Activated B cell treated with CpG ODN at 0.5 μM for 24 hours (primary cell): ENCODE results near the gene IFT74. TPM values are rescaled to one million over a fixed set of nuclear protein-coding genes. Genes with fewer than 3 reads are reported as not detected.

Source experiments
- ATAC-seq: fragments of 200-7000 bp; cut with Tn5 transposase; one replicate; pipeline ENCODE4 v1.10.0; 2021; ENCODE audit warnings: low read depth, mild to moderate bottlenecking, moderate library complexity
- CTCF ChIA-PET: fragments of 350-600 bp; sonication (Branson Sonifier 250); formaldehyde crosslinking; loops from one replicate; lab custom pipeline; 2021; ENCODE audit warnings: antibody characterized with exemption; lab: Charles Lee
- POLR2A ChIA-PET: fragments of 350-600 bp; sonication (Branson Sonifier 250); formaldehyde crosslinking; loops from one replicate; lab custom pipeline; 2021; ENCODE audit warnings: antibody characterized with exemption; lab: Charles Lee
- DNase-seq: peaks from one replicate; pipeline ENCODE4 v3.0.0; 2022
- H3K27ac Mint-ChIP-seq: one replicate; pipeline ENCODE4 v1.8.0; 2020; ENCODE audit warnings: mixed read lengths
- H3K27me3 Mint-ChIP-seq: one replicate; pipeline ENCODE4 v1.8.0; 2021; ENCODE audit warnings: mixed read lengths
- H3K36me3 Mint-ChIP-seq: one replicate; pipeline ENCODE4 v1.8.0; 2021; ENCODE audit warnings: low read depth, mixed read lengths
- H3K4me1 Mint-ChIP-seq: one replicate; pipeline ENCODE4 v1.8.0; 2021; ENCODE audit warnings: mixed read lengths
- H3K4me3 Mint-ChIP-seq: one replicate; pipeline ENCODE4 v1.8.0; 2020; ENCODE audit warnings: mild to moderate bottlenecking, mixed read lengths
- H3K9me3 Mint-ChIP-seq: one replicate; pipeline ENCODE4 v1.8.0; 2020; ENCODE audit warnings: mixed read lengths
- intact Hi-C: fragments of 100-400 bp; cut with micrococcal nuclease; formaldehyde crosslinking; loops from one replicate; pipeline ENCODE4 v1.15.1; 2024
- total RNA-seq: library from RNA; stranded (reverse); gene quantifications from 2 replicates; pipeline ENCODE4 v1.2.3, GENCODE V29; 2022
- TF ChIP-seq, protein P1 (sequence below): fragments of 200-600 bp; IDR thresholded peaks from one replicate; pipeline ENCODE4 v1.8.0; 2022; ENCODE audit warnings: antibody characterized with exemption, mild to moderate bottlenecking

IFT74 gene
- total RNA-seq, 1 donor from 2014 or later, result 14.3 TPM

DNA sequence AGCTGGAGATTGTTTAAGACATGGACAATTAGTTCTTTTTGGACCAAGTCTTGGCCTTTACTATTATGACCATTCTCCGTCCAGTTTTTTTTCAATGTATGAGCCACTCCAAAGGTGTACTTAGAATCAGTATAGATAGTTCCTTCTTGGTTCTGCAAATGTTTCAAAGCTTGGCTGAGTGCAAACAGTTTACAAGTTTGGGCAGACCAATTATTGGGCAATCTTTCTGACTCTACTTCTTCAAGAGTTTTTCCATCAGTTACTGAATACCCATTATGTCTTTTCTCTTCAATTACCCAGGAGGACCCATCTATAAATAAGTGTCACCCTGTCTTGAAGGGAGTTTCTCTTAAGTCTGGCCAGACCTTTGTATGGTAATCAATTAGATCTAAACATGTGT lies 15.5 kb downstream of the IFT74 start:
- no peaks in the 10 kb centered on the region for H3K4me1 Mint-ChIP-seq
- H3K27ac Mint-ChIP-seq, result no peak overlapping the region
- ATAC-seq (no peak), DNase-seq (no peak)
- intact Hi-C loops, result no loop called here
- ChIA-PET POLR2A (no interaction called here), CTCF (no interaction called here)
- peaks cover 5% of the 10 kb centered on the region for H3K9me3 Mint-ChIP-seq
- peaks cover 11% of the 10 kb centered on the region for H3K36me3 Mint-ChIP-seq
- no peaks in the 10 kb centered on the region for H3K27me3 Mint-ChIP-seq
- TF ChIP-seq, protein P1, sequence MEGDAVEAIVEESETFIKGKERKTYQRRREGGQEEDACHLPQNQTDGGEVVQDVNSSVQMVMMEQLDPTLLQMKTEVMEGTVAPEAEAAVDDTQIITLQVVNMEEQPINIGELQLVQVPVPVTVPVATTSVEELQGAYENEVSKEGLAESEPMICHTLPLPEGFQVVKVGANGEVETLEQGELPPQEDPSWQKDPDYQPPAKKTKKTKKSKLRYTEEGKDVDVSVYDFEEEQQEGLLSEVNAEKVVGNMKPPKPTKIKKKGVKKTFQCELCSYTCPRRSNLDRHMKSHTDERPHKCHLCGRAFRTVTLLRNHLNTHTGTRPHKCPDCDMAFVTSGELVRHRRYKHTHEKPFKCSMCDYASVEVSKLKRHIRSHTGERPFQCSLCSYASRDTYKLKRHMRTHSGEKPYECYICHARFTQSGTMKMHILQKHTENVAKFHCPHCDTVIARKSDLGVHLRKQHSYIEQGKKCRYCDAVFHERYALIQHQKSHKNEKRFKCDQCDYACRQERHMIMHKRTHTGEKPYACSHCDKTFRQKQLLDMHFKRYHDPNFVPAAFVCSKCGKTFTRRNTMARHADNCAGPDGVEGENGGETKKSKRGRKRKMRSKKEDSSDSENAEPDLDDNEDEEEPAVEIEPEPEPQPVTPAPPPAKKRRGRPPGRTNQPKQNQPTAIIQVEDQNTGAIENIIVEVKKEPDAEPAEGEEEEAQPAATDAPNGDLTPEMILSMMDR, result no peak
- no peak overlapping the region for H3K4me3 Mint-ChIP-seq

DNA sequence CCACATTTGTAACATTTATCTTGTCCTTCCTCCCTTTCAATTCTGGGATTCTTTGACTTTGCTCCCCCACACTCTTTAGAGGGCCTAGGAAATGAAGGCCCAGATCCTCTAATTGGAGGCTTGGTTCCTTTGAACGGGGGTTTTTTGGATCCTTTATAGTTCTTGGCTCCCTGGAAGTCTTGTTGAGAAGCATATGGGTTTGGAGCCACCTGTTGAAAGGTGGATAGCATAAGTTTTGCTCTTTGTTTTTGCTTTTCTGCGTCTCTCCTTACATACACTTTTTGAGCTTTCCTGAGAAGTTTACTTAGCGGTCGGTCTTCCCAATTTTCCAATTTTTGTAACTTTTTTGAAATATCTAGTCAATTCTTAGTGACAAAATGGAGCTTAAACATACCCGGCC lies 17.8 kb downstream of the IFT74 start:
- no peak for DNase-seq
- Mint-ChIP-seq H3K4me3 (no peak overlapping the region), H3K27me3 (no peaks in the 10 kb centered on the region), H3K9me3 (peaks cover 5% of the 10 kb centered on the region), H3K4me1 (no peaks in the 10 kb centered on the region), H3K27ac (no peak overlapping the region), H3K36me3 (peaks cover 14% of the 10 kb centered on the region)
- no peak for ATAC-seq
- TF ChIP-seq, protein P1, result no peak
- intact Hi-C loops, result no loop called here
- CTCF ChIA-PET, result no interaction called here
- POLR2A ChIA-PET, result interaction anchor here (1.2 kb wide), 1 partner anchor 27 kb away, joined by 3 read pairs; the partner anchor contains the start of gene PLAA

GRCh38 chr9:26974927-26975326 lies 18.7 kb downstream of the IFT74 start:
- H3K9me3 Mint-ChIP-seq, result peaks cover under 1% of the 10 kb centered on the region
- TF ChIP-seq, protein P1, result no peak
- H3K27ac Mint-ChIP-seq, result no peak overlapping the region
- POLR2A ChIA-PET, result no interaction called here
- H3K36me3 Mint-ChIP-seq, result peaks cover 10% of the 10 kb centered on the region
- H3K4me1 Mint-ChIP-seq, result no peaks in the 10 kb centered on the region
- no peaks in the 10 kb centered on the region for H3K27me3 Mint-ChIP-seq
- intact Hi-C loops, result no loop called here
- no peak overlapping the region for H3K4me3 Mint-ChIP-seq
- ATAC-seq (no peak), DNase-seq (no peak)
- CTCF ChIA-PET, result no interaction called here

DNA sequence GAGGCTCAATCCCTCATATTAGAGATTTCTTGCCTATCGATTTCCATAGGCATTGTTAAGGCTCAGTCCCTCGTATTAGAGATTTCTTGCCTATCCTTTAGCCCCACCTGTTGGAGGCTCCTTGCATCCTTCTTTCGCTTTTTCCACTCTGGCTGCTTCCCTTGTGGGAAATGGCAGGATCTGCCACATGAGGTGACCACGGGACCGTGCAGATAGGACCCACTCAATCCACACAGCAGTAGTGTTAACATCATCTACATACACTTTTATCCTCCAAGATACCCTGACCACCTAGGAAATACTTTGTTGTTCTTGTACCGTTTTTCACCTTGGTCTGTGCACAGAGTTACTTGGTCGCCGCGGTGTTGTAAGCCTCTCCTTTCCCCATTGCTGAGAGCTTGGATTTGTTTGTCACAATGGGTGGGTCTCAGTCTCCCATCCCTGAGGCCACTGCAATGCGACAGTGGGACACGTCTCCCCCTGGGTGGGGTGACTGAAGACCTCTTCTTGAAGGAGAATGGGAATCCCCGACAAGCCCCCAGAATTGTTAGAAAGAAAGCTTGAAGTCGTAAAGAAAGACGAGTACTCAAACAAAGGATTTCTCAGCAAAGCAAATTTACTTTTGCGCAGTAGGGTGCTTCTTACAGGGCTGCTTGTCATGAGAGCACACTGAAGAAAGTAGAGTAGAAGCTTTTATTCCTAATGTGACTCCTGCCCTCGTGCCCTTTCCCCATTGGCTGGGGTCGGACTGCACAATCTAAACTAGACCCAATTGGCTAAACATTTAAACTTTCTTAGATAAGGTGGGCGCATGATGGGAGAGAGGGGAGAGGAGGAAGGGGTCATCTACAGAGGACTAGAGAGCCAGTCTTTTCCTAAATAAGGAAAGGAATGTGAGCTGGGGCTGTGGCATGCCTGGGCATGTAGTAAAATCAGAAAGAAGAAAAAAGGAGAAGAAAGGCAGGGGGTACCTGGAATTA lies 19.8 kb downstream of the IFT74 start:
- intact Hi-C loops, result no loop called here
- no peak for DNase-seq
- Mint-ChIP-seq H3K4me1 (no peaks in the 10 kb centered on the region), H3K27me3 (no peaks in the 10 kb centered on the region), H3K9me3 (no peaks in the 10 kb centered on the region), H3K36me3 (peaks cover 18% of the 10 kb centered on the region), H3K27ac (no peak overlapping the region), H3K4me3 (no peak overlapping the region)
- ATAC-seq, result no peak
- POLR2A ChIA-PET, result no interaction called here
- CTCF ChIA-PET, result interaction anchor here (1.0 kb wide), 1 partner anchor 229 kb away, joined by 3 read pairs; no protein-coding TSS in a partner anchor
- TF ChIP-seq, protein P1, result no peak

- Mint-ChIP-seq H3K4me1 (no peaks in the 10 kb centered on the region), H3K27ac (no peak overlapping the region), H3K36me3 (peaks cover 37% of the 10 kb centered on the region), H3K4me3 (no peak overlapping the region), H3K27me3 (no peaks in the 10 kb centered on the region), H3K9me3 (no peaks in the 10 kb centered on the region)
- TF ChIP-seq, protein P1, result no peak
- CTCF ChIA-PET, result no interaction called here
- no peak for ATAC-seq
- intact Hi-C loops, result no loop called here
- no peak for DNase-seq
- POLR2A ChIA-PET, result no interaction called here
These were observed 27.1 kb downstream of the IFT74 start for GRCh38 chr9:26983340-26983739.
